Ovary (tissue), 9 donors: ENCODE data around the gene GALNT13. TPM values are rescaled to one million over a fixed set of nuclear protein-coding genes. Genes with fewer than 3 reads are reported as not detected.

Experiments used
- DNase-seq, 5 donors: peaks; one replicate each; pipeline ENCODE4 v3.0.0-alpha.2; 2019 to 2020
- H3K27ac ChIP-seq, 2 donors: fragments of 200-600 bp; one replicate each; pipeline versions ENCODE4 v1.5.1 to v1.8.0; 2019 to 2022
- H3K27me3 ChIP-seq: fragments of 200-600 bp; one replicate; pipeline ENCODE4 v1.8.0; 2022
- H3K36me3 ChIP-seq: fragments of 200-600 bp; sonication (generic); one replicate; pipeline ENCODE4 v1.5.1; 2019
- H3K4me1 ChIP-seq: one replicate; pipeline ENCODE4 v1.8.1; 2013; ENCODE audit warnings: mild to moderate bottlenecking, moderate library complexity; ENCODE audit not compliant: insufficient read depth
- H3K4me3 ChIP-seq: fragments of 200-600 bp; sonication (generic); one replicate; pipeline ENCODE4 v1.5.1; 2017
- H3K9me3 ChIP-seq, 2 donors: fragments of 200-600 bp in 1 of 2; sonication (generic) in 1 of 2; one replicate each; pipeline versions ENCODE4 v1.5.1 to v1.8.1; 2013 to 2019; ENCODE audit warnings: mild to moderate bottlenecking in 1 of 2, moderate library complexity in 1 of 2
- EP300 ChIP-seq: sonication (generic); formaldehyde crosslinking; IDR thresholded peaks from one replicate; pipeline ENCODE4 v1.6.1; 2017; ENCODE audit warnings: antibody characterized with exemption
- POLR2A ChIP-seq: fragments of 450-650 bp; IDR thresholded peaks from one replicate; pipeline ENCODE4 v1.6.1; 2017; ENCODE audit warnings: antibody characterized with exemption, mild to moderate bottlenecking, moderate library complexity
- WGBS, 3 donors: extraction: QIAGEN DNeasy Blood & Tissue Kit in 1 of 3; methylation state at CpG; one replicate each; pipeline versions ENCODE4 v1.1.5 to v1.1.7; 2013 to 2017; 5-methylcytosine and 5-hydroxymethylcytosine counted together
- intact Hi-C, 4 donors: fragments of 100-400 bp; cut with DNase I; formaldehyde crosslinking; loops; one replicate each; pipeline versions ENCODE4 v1.11.0 to v1.15.1; 2022 to 2023
- polyA plus RNA-seq, 2 donors: library from polyadenylated mRNA; stranded (reverse); fragments of 200-250 nt in 1 of 2; fragments of 350-450 nt in 1 of 2; fragmentation: Illumina TruSeq in 1 of 2; extraction: RNeasy Lipid Tissue Mini Kit (QIAGEN cat#74804) in 1 of 2; gene quantifications; one replicate each; pipeline ENCODE4 v1.2.3, GENCODE V29; 2013 to 2014
- total RNA-seq, 7 donors: library from RNA; depleted of rRNA in 2 of 7; stranded (reverse); fragments of >200 nt in 2 of 7; fragmentation: NEBNext Ultra II Directional in 3 of 7; extraction: Animal tissue kit (Norgen Biotek cat#: 25700) in 3 of 7; gene quantifications; one replicate each; pipeline versions ENCODE4 v1.1.0 to v1.2.4, GENCODE V29; 2016 to 2023
- TF ChIP-seq, protein P1 (sequence below), 3 donors: fragments of 450-650 bp in 2 of 3; fragments of 200-600 bp in 1 of 3; IDR thresholded peaks; one replicate each; pipeline versions ENCODE4 v1.5.1 to v1.8.0; 2016 to 2022; ENCODE audit warnings: antibody characterized with exemption in 3 of 3, mild to moderate bottlenecking in 1 of 3
- donor health status: DM: no; HTN: no; CAD: no; lungs with moderate emphysema.
- donor health status: DM: no; HTN: no; CAD: no.
- donor health status: Bipolar disorder and iron deficiency.
- donor health status: DM: yes; HTN: yes; CAD: no.
- donor health status: DM: no; HTN: no; CAD: no.
- donor health status: DM: yes; HTN: yes; CAD: no.

GALNT13 gene
- total and polyA plus RNA-seq, 9 donors = 0.22 to 4.7 (median 1.1) TPM; not detected in 1

DNA sequence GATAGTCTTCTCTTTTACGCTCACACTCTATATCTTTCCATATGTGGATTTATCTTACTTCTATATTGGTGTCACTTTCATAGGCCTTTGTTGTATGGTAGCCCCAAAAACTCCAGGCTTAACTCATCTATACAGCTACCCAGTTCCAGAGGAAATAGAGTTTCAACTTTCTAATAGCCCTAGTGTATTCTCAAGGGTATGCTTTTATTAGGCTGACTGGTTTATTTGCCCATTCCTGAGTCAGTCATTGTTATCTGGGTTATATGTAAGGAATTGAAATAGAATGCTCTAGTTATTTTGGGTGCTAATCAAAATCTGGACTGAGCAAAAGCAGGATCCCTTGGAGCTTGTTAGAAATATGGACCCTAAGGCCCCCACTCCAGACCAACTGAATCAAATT, 519.3 kb downstream of the GALNT13 start:
- Histone ChIP-seq H3K4me1 (no peaks in the 10 kb centered on the region), H3K27ac (no peak overlapping the region), H3K27me3 (no peaks in the 10 kb centered on the region), H3K4me3 (no peak overlapping the region), H3K36me3 (no peaks in the 10 kb centered on the region), H3K9me3 (no peaks in the 10 kb centered on the region)
- DNase-seq = no peak
- 95 to 100% (median 98%) methylated on average over 1 of the region's 1 CpG for WGBS, 3 donors
- TF ChIP-seq EP300 (no peak), POLR2A (no peak)
- TF ChIP-seq, protein P1, sequence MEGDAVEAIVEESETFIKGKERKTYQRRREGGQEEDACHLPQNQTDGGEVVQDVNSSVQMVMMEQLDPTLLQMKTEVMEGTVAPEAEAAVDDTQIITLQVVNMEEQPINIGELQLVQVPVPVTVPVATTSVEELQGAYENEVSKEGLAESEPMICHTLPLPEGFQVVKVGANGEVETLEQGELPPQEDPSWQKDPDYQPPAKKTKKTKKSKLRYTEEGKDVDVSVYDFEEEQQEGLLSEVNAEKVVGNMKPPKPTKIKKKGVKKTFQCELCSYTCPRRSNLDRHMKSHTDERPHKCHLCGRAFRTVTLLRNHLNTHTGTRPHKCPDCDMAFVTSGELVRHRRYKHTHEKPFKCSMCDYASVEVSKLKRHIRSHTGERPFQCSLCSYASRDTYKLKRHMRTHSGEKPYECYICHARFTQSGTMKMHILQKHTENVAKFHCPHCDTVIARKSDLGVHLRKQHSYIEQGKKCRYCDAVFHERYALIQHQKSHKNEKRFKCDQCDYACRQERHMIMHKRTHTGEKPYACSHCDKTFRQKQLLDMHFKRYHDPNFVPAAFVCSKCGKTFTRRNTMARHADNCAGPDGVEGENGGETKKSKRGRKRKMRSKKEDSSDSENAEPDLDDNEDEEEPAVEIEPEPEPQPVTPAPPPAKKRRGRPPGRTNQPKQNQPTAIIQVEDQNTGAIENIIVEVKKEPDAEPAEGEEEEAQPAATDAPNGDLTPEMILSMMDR (IDR thresholded peaks at IDR 0.05) = no peak
- intact Hi-C loops = no loop called here

DNA sequence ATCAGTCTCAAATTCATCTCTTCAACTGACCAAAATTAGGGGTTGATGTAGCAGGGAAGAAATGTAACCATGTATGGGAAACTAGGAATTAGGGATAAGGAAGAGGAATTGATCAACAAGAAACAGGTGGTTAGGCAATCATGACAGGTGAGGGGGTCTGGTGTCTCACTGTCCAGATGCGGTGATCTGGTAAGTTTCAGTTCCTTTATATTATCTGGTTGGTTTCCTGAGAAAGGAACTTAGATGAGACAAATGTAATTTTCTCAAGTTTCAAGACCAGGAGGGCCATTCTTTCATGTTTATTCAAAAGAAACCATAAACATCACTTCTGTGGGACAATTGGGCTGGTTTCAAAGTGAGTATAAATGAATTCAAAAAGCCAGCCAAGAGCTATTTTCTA, 520.5 kb downstream of the GALNT13 start:
- H3K4me3 ChIP-seq = no peak overlapping the region
- intact Hi-C loops = no loop called here
- H3K9me3 ChIP-seq = no peaks in the 10 kb centered on the region
- H3K27me3 ChIP-seq = no peaks in the 10 kb centered on the region
- TF ChIP-seq POLR2A (no peak), EP300 (no peak)
- TF ChIP-seq, protein P1 (IDR thresholded peaks at IDR 0.05) = no peak
- H3K36me3 ChIP-seq = no peaks in the 10 kb centered on the region
- H3K27ac ChIP-seq = no peak overlapping the region
- H3K4me1 ChIP-seq = no peaks in the 10 kb centered on the region
- 90 to 97% (median 92%) methylated on average over 1 of the region's 1 CpG for WGBS, 3 donors
- no peak for DNase-seq

DNA sequence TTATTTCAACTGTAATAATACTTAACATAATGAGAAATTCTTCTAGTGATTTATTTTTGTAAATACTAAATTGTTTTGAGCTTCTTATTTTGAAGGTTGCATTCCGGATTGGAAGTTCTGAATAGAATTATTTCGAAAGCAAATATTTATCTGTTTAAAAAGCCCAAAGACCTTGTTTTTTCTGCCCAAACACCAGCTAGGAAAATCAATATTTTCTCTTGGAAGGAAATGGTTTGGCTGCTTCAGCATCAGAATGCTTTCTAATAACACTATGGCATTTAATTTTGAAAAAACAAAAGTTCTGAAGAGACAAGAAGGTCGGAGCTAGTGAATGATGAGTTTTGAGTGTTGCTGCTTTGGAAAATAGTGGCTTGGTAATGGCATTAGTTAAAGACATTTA, 522.9 kb downstream of the GALNT13 start:
- no peak overlapping the region for H3K27ac ChIP-seq
- DNase-seq = no peak
- intact Hi-C loops = no loop called here
- TF ChIP-seq, protein P1 (IDR thresholded peaks at IDR 0.05) = no peak
- TF ChIP-seq POLR2A (no peak), EP300 (no peak)
- no peaks in the 10 kb centered on the region for H3K9me3 ChIP-seq
- no peak overlapping the region for H3K4me3 ChIP-seq
- 9 to 42% (median 11%) methylated on average over 3 of the region's 3 CpGs for WGBS, 3 donors
- H3K27me3 ChIP-seq = no peaks in the 10 kb centered on the region
- no peaks in the 10 kb centered on the region for H3K36me3 ChIP-seq
- H3K4me1 ChIP-seq = no peaks in the 10 kb centered on the region

DNA sequence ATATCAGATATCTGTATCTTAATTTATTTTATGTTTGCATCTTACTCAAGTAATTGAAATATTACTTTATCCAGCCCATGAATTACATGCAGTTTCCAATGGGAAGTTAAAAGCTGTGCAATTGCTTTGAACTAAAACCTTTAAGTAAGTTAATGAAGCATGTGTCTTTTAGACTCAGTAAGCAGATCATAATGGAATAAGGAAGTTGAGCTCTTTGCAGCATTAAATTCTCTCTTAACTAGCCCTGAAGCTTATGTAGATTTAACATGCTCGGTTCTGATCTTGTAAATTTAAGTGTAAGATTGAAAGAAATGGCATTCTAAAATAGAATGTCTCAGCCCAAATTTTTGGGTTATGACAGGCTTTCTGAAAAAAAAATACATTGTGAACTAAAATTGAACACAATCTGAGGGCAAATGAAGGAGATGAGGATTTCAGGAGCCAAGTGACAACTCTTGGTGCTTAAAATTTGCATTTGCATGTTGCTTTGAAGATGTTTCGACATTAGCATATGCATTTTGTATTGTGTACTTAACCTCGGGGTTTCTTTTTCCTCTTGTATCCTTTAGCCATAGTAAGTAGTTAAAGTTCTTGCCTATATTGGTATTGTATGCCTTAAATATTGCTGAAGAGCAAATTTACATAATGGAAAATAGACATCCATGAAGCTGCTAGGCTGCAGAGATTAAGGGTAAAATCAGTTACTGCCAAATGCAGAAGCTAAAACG, 529.0 kb downstream of the GALNT13 start:
- Histone ChIP-seq H3K9me3 (no peaks in the 10 kb centered on the region), H3K36me3 (no peaks in the 10 kb centered on the region), H3K27ac (no peak overlapping the region), H3K27me3 (no peaks in the 10 kb centered on the region), H3K4me1 (no peaks in the 10 kb centered on the region), H3K4me3 (no peak overlapping the region)
- DNase-seq = no peak
- no peak for TF ChIP-seq EP300
- no peak for TF ChIP-seq POLR2A
- TF ChIP-seq, protein P1 (IDR thresholded peaks at IDR 0.05) = no peak
- 42 to 62% (median 55%) methylated on average over 4 of the region's 4 CpGs for WGBS, 3 donors
- intact Hi-C loops = no loop called here
